Body of pancreas (tissue), 4 donors: ENCODE data around the gene GGA1. TPM values are rescaled to one million over a fixed set of nuclear protein-coding genes. Genes with fewer than 3 reads are reported as not detected.
A peak's percentile ranks its signal among the peaks of the same experiment; 100 is the strongest.

Experiments used
- ATAC-seq: fragments of 150-250 bp; one replicate; pipeline ENCODE4 v1.9.1; 2016
- DNase-seq, 4 donors: peaks; one replicate each; pipeline ENCODE4 v3.0.0-alpha.2; 2019
- H3K27ac ChIP-seq, 4 donors: fragments of 200-600 bp; sonication (generic); 1 replicate in 3 of 4; 2 replicates in 1 of 4; pipeline versions ENCODE4 v1.5.1 to v1.6.1; 2016 to 2019; ENCODE audit warnings: mild to moderate bottlenecking in 1 of 4, mixed read lengths in 1 of 4, moderate library complexity in 1 of 4
- H3K27me3 ChIP-seq, 2 donors: fragments of 200-600 bp; sonication (generic); one replicate each; pipeline ENCODE4 v1.6.0; 2016; ENCODE audit warnings: mild to moderate bottlenecking in 1 of 2
- H3K36me3 ChIP-seq, 2 donors: fragments of 200-600 bp; sonication (generic); replicated peaks in 1 of 2; 2 replicates each; pipeline ENCODE4 v1.5.1; 2016; ENCODE audit warnings: low read depth in 2 of 2; ENCODE audit not compliant: insufficient read depth in 1 of 2
- H3K4me1 ChIP-seq: fragments of 200-600 bp; sonication (generic); one replicate; pipeline ENCODE4 v1.6.0; 2016
- H3K4me3 ChIP-seq, 2 donors: fragments of 200-600 bp; sonication (generic); 1 replicate in 1 of 2; 2 replicates in 1 of 2; pipeline ENCODE4 v1.5.1; 2016 to 2019
- H3K9me3 ChIP-seq, 3 donors: fragments of 200-600 bp; sonication (generic); 1 replicate in 2 of 3; 2 replicates in 1 of 3; pipeline ENCODE4 v1.5.1; 2016
- CTCF ChIP-seq, 7 experiments: fragments of 450-650 bp in 4 of 7; fragments of 200-600 bp in 3 of 7; sonication (generic) in 3 of 7; IDR thresholded peaks; one replicate each; pipeline ENCODE4 v1.5.1; 2016 to 2019; ENCODE audit warnings: antibody characterized with exemption in 7 of 7
- POLR2A ChIP-seq, 3 donors: fragments of 450-650 bp; IDR thresholded peaks; one replicate each; pipeline ENCODE4 v1.6.1; 2016; ENCODE audit warnings: antibody characterized with exemption in 3 of 3, mild to moderate bottlenecking in 2 of 3
- WGBS, 2 donors: methylation state at CpG; one replicate each; pipeline ENCODE4 v1.1.5; 2017; 5-methylcytosine and 5-hydroxymethylcytosine counted together
- intact Hi-C: fragments of 100-400 bp; cut with DNase I; formaldehyde crosslinking; loops from one replicate; pipeline ENCODE4 v1.15.1; 2023
- total RNA-seq, 2 donors: library from RNA; depleted of rRNA; stranded (reverse); fragments of >200 nt; gene quantifications; one replicate each; pipeline ENCODE4 v1.1.0, GENCODE V29; 2016

Gene GGA1
- total RNA-seq, 2 donors from 2014 or later, result 38.4 to 42.5 TPM

GRCh38 chr22:37662039-37662438 is 53.4 kb downstream of the GGA1 start:
- Histone ChIP-seq H3K36me3 (no peaks in the 10 kb centered on the region), H3K4me3 (no peak overlapping the region), H3K27me3 (no peaks in the 10 kb centered on the region), H3K4me1 (peaks cover 31% of the 10 kb centered on the region), H3K9me3 (no peaks in the 10 kb centered on the region), H3K27ac (peak overlapping the region in 2 of 4 donors; percentile 5 to 52)
- DNase-seq (no peak), ATAC-seq (no peak)
- intact Hi-C loops, result no loop called here
- WGBS, 2 donors, result 77 to 89% methylated on average over 5 of the region's 5 CpGs
- TF ChIP-seq CTCF (IDR thresholded peaks at IDR 0.05) (no peak), POLR2A (IDR thresholded peaks at IDR 0.05) (no peak)

GRCh38 chr22:37663521-37664140 is 55.0 kb downstream of the GGA1 start:
- no peak for TF ChIP-seq POLR2A (IDR thresholded peaks at IDR 0.05)
- TF ChIP-seq CTCF (IDR thresholded peaks at IDR 0.05), result no peak
- H3K27me3 ChIP-seq, result no peaks in the 10 kb centered on the region
- H3K27ac ChIP-seq, result no peak overlapping the region
- intact Hi-C loops, result no loop called here
- no peak for ATAC-seq
- H3K4me1 ChIP-seq, result peaks cover 25% of the 10 kb centered on the region
- WGBS, 2 donors, result 82 to 88% methylated on average over 15 to 16 of the region's 16 CpGs
- DNase-seq, result no peak
- H3K9me3 ChIP-seq, result no peaks in the 10 kb centered on the region
- H3K36me3 ChIP-seq, result no peaks in the 10 kb centered on the region
- no peak overlapping the region for H3K4me3 ChIP-seq

GRCh38 chr22:37664249-37665101 is 55.8 kb downstream of the GGA1 start:
- intact Hi-C loops, result no loop called here
- 56 to 57% methylated on average over 11 to 16 of the region's 16 CpGs for WGBS, 2 donors
- TF ChIP-seq POLR2A (IDR thresholded peaks at IDR 0.05), result no peak
- TF ChIP-seq CTCF (IDR thresholded peaks at IDR 0.05), result no peak
- ATAC-seq (no peak), DNase-seq (no peak)
- H3K9me3 ChIP-seq, result no peaks in the 10 kb centered on the region
- H3K27me3 ChIP-seq, result no peaks in the 10 kb centered on the region
- no peak overlapping the region for H3K27ac ChIP-seq
- peaks cover 22% of the 10 kb centered on the region for H3K4me1 ChIP-seq
- no peak overlapping the region for H3K4me3 ChIP-seq
- no peaks in the 10 kb centered on the region for H3K36me3 ChIP-seq

GRCh38 chr22:37665487-37665886 is 56.9 kb downstream of the GGA1 start:
- Histone ChIP-seq H3K27me3 (no peaks in the 10 kb centered on the region), H3K36me3 (no peaks in the 10 kb centered on the region), H3K9me3 (no peaks in the 10 kb centered on the region), H3K4me1 (peaks cover 12% of the 10 kb centered on the region), H3K4me3 (no peak overlapping the region), H3K27ac (no peak overlapping the region)
- intact Hi-C loops, result no loop called here
- no peak for TF ChIP-seq POLR2A (IDR thresholded peaks at IDR 0.05)
- no peak for TF ChIP-seq CTCF (IDR thresholded peaks at IDR 0.05)
- DNase-seq, result no peak
- WGBS, 2 donors, result 93% methylated on average over 23 of the region's 24 CpGs; no CpG with 5 or more reads in 1 of the 2 donors
- ATAC-seq, result no peak
